NCI-H2107 treated with DMSO at 0.1 percent for 48 hours (cell line): ENCODE measurements around the gene SGO2.
"Not testable (repeated sequence)": the region's sequence is repeated elsewhere in the genome, so short reads cannot be mapped to it uniquely, and the experiment has no call there.

Source experiments
- DNase-seq: peaks from one replicate; lab custom pipeline; 2025; ENCODE audit not compliant: unreplicated experiment; lab: John Stamatoyannopoulos, UW

Gene SGO2

DNA sequence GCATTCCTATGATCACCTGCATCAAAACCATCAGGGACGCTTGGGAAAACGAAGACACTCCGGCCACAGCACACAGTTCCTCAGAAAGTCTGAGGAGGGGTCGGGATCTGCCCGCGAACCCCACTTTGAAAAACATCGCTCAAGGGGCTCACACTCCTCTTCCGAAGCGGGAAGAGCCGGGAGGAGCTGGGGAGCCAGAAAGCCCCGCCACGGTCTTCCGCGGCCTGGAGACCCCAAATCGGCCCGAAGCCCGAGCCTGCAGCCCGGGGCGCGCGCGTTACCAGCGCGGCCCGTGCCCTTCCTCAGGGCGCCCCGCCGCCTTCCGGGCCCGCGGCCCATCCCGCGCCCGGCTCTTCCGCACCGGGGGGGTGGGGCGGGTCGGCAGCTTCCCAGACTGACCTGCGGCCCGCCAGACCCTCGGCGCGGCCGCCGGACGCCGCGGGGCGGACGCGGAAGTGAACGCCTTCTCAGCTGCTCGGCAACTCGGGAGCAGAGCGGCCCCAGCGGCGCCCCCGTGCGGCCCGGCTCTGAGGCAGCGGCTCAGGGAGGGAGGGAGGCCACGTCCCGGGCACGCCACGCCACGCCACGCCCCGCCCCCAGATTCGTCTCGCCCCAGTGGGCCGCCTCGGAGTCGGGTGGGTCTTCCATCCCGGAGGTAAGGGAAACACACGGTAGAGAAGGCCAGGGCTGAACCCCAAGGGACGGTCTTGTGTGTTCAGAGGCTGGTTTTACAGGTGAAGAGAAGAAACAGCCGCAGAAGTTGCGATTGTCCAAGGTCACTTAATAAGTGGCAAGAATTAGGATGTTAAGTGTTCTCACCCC is 16.2 kb upstream of the SGO2 start, which contains the start of gene KCTD18:
TSS of gene KCTD18 (minus strand) at position 457 of the 822 bp plus-strand sequence. CDS start 3,052 bp downstream, outside the sequence.
- DNase-seq = peak; percentile 43

DNA sequence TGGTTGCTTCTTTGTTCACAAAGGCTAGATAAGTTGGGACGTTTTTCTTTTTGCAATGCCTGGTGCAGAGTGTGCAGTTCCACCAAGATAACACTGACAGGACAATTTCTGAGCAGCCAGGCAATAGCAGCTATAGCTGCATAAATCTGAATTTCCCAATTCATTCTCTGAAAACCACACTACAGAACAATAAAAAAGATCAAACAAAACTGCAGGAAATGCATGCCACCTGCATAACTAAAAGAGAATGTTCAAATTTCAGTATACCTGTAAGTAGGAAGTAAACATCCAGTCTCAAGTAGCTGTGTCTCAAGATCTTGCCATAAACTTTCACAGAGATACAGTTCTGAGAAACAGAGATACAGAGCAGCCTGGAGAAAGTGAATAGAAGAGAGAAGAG is 10.9 kb upstream of the SGO2 start:
- no peak for DNase-seq

DNA sequence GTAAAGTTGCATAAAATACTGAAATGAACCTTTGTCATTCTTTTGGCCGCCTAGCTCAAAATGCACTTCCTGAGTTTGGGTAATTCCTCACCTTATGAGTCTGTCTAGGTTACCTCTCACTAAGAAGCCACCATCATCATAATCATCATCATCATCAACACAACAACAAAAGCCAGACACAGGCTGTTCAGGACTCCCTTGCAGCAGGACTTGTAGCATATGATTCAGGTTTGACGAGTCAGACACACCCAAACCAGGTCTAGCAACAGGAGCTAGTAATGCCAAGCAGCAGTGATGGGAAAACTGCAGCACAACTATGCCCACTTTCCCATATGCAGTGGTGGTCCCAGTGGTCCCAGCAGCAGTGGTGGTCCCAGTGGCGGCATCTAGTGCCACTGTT is 2.8 kb upstream of the SGO2 start:
- DNase-seq = no peak

DNA sequence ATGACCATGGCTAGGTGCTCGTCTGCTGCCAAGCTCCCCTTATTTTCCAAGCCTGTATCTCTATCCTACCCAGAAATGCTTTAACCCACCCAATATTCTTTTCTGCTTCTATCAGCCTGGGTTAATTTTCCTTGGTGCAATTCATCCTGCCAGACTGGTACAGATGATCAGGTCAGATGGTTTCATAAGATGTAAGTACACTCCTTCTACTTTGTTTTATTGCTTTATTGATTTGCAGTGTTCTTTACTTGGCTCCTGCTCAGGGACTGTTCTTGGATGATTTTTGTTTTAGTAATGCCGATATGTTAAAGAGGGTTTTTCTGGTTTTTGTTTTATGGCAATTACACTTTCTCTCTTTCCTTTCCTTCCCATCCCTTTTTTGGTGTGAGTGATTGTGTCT is 2.4 kb upstream of the SGO2 start:
- no peak for DNase-seq

DNA sequence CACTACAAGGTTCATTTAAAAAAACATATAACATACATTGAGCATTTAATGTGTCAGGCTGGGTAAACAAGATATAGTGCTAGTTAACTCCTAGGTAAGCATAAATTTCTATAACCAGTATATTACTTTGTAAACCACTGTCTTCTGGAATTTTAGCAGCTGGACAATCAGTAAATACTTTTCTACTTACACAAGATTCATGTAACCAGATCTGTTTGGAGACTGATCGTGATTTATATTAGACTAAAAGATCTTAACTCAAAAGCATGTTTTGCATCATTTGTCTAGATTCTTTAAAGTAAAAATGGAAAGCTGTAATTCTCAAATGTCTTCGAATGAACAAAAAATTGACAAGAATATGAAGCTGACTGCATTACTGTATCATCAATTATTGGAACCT is 941 bp upstream of the SGO2 start:
- no peak for DNase-seq

DNA sequence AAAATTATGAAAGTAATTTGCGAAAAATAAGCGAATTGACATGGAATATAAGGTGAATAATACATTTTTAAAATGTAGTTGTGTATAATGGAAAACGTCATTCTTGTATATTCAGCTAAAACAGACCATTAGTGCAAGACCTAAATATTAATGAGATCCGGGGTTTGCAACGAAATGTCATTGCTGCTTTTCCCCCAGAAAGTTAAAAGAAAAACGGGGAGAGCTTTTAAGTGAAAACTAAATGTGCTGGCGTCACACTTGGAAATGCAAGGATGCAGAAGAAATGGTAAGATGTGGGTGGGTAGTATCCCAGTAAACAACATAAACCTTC is 491 bp upstream of the SGO2 start:
- DNase-seq = no peak

DNA sequence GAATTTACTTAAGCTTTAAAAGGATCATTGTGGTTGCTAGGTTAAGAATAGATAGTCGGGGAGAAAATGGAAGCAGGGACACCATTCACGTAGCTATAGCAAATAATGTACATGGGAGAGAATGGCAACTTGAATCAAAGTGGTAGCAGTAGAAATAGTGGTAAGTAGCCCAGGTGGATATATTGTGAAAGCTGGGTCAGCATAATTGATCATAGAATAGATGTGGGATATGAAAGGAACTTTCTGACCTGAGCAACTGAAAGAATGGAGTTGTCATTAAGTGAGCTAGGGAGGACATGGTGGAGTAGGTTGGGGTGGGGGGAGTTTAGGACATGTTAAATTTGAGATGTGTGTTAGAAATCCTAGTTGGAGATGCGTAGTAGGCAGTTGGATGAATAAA is 2.2 kb downstream of the SGO2 start:
- DNase-seq = no peak

DNA sequence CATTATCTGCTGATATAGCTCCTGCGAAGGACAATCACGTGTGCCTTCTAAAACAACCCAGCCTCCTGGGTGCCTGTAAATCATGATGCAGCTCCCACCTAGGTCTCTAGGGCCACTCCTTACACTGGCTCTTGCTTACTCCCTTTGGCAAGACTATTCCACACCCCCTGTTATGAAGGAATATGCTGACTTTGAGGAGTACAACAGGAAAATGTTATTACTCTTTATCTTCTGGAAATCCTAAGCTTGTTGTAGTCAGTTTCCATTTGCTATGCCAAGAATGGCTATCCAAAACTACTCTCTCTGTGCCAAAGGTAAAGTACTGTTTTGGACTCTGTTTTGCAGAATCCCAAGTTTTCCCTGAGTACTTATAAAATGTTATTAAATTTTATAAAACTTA is 7.7 kb downstream of the SGO2 start:
- no peak for DNase-seq

DNA sequence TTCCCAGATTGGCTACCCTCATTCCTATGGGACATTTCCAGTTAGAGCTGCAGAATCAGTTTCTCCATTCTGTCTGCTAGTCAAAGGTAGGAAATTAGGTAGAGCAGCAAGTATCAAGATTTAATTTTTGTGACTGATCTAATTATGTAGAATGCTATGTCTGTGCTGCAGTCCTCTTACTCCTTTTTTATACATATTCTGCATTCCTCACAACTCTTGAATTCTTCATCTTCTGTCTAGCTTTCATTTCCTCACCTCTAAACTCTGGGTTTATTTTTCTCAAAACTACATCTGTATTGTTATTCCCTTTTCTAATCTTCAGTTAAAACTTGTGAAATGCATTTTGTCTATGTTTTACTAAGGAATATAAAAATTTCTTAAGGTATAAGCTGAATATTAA is 8.6 kb downstream of the SGO2 start:
- DNase-seq = no peak

DNA sequence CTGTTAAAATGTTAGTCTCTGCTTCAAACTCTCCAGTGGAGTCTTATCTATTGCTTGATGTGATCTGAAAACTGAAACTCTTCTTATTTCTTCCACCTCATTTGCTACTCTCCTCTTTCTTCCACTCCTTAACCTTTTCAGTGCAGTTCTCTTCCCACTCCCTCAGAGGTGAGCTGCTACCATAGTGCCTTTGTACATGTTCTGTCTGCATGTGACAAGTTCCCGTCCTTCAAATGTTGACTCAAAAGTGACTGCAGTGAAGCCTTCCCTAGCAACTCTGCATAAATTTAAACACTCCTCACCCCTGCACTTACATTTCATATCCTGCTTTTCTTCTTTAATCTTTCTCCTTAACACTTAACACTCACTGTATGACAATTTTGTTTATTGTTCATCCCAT is 12.1 kb downstream of the SGO2 start:
- DNase-seq = no peak

DNA sequence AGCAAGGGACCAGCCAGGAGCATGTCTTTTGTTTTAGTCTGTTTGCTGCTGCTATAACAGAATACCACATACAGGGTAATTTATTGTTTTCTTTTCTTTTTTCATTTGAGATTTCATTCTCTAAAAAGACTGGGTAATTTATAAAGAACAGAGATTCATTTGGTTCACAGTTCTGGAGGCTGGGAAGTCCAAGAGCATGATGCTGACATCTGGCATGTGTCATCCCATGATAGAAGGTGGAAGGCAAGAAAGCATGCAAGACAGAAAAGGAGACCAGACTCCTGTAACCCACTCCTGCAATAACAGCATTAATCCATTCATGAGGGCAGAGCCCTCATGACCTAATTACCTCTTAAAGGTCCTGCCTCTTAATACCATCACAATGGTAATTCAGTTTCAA is 14.8 kb downstream of the SGO2 start:
- no peak for DNase-seq

DNA sequence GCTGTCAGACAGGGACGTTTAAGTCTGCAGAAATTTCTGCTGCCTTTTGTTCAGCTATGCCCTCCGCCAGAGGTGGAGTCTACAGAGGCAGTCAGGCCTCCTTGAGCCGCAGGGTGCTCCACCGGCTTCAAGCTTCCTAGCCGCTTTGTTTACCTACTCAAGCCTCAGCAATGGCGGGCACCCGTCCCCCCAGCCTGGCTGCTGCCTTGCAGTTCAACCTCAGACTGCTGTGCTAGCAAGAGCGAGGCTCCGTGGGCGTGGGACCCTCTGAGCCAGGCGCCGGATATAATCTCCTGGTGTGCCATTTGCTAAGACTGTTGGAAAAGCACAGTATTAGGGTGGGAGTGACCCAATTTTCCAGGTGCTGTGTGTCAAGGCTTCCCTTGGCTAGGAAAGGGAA is 40.6 kb downstream of the SGO2 start:
- not testable (repeated sequence) for DNase-seq

DNA sequence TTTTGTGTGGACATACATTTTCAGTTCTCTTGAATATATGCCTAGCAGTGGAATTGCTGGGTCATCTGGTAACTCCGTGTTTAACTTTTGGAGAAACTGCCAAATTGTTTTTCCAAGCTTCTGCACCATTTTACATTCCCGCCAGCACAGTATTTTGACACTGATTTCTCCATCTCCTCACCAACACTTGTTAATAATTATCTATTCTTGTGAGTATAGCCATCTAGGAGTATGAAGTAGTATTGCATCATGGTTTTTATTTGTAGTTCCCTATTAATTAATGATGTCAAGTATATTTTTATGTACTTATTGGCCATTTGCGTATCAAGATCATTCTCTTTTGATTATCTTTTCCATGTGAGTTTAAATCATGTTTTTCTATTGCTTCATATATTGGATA is 41.9 kb downstream of the SGO2 start:
- DNase-seq = no peak

DNA sequence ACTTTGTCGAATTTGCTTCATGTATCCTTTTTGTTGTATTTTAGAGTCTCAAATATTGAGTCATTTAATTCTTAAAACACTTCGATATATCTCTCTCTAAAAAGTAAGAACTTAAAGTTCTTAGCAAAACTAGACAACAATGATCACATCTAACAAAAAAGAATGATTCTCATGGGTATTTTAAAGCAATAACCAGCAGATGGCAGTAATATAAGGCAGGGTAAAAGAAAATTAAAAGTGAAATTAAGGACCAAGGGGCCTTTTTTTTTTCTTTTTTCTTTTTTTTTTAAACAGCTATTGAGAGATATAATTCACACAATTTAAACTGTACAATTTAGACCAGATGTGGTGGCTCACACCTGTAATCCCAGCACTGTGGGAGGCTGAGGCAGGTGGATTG is 50.0 kb downstream of the SGO2 start:
- no peak for DNase-seq

DNA sequence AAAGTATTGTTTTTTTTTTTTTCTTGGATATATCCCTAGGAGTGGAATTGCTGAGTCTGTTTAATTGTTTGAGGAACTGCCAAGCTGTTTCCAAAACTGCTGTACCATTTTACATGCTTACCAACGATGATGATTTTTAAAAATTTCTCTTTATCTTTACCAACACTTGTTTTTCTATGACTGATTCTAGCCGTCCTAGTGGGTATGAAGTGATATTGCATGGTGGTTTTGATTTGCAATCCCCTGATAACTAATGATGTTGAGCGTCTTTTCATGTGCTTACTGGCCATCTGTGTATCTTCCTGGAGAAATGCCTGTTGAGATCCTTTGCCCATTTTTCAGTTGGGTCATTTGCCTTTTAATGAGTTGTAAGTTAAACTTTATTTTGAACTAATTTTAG is 51.0 kb downstream of the SGO2 start:
- DNase-seq = no peak

DNA sequence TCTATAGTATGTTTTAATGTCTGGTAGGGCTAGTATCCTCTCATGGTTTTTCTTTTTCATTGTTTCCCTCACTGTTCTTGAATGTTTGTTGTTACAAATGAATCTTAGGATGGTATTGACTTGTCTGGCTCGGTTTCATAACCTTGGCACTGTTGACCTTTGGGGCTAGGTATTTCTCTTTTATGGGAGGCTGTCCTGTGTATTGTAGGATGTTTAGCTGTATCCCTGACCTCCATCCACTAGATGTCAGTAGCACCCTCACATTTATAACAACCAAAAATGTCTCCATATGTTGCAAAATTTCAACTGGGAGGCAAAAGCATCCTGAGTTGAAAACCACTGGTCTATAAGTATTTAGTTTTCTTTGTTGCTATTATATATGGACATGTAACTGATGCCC is 52.8 kb downstream of the SGO2 start:
- no peak for DNase-seq

DNA sequence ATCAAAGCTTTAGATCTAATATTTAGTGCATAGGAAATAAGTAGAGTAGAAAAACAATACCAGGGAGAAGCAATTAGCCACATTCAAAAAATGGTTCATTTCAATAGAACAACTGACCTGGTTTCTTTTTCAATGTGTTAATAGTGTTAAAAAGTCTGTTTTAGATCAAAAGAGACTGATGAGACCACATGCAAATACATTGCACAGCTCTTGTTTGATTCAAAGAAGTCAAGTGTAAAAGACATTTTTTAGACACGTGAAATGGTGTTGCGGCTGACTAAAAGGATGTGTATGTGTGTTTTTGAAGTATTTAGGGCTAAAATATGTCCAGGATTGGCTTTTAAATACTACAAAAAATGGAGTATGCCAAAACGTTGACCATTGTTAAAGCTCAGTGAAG is 58.6 kb downstream of the SGO2 start:
- DNase-seq = no peak

DNA sequence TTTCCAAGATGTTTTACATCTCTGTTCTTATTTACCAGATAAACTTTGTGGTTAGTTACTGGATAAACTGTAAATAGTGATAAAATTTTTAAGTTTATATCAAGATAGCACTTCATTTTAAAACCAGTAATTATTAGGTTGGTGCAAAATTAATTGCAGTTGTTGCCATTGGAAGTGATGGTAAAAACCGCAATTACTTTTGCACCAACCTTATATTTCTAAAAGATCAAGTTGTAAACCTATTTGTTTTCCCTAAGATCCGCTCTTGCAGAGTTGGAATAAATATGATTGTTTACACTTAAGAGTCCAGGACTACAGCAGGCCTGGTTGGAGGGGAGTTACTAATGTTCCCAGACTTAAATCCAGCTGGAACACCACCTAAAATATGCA is 59.3 kb downstream of the SGO2 start:
- no peak for DNase-seq

DNA sequence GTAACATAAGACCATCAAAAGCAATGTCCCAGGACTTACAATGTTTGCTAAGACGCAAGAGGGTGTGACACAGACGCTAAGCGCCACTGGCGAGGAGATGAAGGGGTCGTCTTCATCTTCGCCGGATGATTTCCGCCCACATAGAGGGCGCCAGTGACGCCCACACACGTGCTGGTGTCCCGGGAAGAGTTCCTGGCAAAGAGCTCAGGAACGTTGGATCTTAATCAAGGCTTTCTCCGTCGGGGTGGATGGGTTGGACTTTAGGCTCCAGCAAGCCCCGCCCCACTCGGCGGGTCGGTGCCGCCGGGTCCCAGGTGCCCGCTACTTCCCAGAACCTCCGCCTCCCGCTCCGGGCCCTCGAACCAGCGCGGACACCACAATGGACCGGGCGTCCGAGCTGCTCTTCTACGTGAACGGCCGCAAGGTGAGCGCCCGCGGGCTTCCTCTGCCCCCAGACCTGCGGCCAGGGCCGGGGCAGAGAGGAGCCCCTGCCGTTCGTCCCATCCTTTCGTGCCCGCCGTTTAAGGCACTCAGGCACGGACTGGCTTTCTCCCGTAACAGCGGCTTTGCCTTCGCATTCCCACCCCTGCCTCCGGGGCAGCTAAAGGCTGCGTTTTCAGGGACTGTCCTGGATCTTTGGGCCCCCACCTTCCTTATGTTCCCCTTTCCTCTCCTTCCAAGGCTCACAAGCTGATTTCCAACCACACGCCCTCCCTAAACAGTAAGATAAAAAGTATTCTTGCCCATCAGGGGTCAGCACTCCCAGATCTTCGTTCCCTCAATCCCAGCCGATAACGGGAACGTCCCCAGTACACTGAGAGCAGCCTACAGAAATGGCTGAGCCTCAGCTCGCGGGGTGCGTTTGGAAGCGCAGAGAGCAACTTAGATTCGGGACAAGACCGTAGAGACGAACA is 60.0 kb downstream of the SGO2 start, which contains the start of gene AOX1:
TSS of gene AOX1 (plus strand) at position 285 of the 914 bp plus-strand sequence. CDS start at position 380, 95 bp downstream.
- no peak for DNase-seq

DNA sequence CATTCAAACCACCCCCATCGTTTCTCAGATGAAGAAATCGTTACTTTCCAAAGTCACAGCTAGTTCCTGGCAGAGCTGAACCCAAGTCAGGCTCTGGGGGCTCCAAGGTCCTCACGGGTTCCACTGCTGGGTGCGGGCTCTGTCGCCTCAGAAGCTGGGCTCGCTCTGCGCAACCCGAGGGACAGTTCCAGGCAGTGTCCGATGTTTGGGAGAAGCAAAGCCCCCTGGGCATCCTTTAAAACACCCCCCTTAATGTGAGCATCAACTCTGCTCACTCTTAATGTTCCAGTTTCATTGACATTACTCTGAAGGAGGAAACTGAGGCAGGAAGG is 60.6 kb downstream of the SGO2 start:
- DNase-seq = no peak

DNA sequence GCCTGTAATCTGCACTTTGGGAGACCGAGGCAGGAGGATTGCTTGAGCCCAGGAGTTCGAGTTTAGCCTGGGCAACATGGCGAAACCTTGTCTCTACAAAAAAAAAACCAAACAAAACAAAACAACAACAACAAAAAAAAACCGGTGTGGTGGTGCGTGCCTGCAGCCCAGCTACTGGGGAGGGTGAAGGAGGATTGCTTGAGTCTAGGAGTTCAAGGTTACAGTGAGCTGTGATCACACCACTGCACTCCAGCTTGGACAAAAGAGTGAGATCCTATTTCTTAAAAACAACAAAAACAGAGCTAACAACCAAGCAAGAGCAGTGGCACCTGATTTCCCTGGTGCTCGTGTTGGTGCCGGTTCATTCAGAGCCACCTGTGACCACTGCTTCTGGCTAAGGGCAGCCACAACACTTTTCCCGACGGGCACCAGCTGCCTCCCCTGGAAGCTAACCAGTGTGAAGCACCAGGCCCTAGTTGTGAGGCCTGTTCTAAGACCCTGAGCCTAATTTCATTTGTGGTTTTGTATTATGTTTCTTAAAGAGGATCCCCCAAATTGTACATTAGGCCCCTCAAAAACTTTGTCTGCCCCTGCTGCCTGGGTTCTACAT is 61.1 kb downstream of the SGO2 start:
- DNase-seq = no peak
